ENCODE measurements around the gene CTNNBL1.

Gene CTNNBL1

DNA sequence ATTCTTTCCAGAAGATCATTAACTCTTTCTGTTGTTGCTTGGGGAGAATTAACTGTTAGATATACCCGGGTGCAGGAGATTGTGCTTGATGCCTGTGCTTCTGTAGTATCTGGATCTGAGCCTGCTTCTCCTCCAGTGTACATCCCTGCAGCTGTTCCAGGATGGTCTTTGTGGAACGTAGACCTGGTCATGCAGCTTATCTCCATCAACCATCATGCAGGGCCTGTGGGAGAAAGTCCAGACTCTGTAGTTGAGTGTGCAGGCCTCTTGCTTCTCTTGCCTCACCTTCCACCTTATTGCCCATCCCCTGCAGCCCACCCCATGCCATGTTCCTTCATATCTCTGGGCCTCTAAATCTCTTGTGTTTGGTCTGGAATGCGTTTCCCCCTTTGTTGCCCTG, 133.8 kb downstream of the CTNNBL1 start:
- TF ChIP-seq POLR2AphosphoS5 (IDR thresholded peaks at IDR 0.05; ENCODE audit: low read depth) (no peak), SPI1 (IDR thresholded peaks at IDR 0.05; ENCODE audit: borderline replicate concordance, low read depth) (no peak), GABPA (IDR thresholded peaks at IDR 0.05; ENCODE audit: low read depth) (no peak)
- TF ChIP-seq, protein P1, sequence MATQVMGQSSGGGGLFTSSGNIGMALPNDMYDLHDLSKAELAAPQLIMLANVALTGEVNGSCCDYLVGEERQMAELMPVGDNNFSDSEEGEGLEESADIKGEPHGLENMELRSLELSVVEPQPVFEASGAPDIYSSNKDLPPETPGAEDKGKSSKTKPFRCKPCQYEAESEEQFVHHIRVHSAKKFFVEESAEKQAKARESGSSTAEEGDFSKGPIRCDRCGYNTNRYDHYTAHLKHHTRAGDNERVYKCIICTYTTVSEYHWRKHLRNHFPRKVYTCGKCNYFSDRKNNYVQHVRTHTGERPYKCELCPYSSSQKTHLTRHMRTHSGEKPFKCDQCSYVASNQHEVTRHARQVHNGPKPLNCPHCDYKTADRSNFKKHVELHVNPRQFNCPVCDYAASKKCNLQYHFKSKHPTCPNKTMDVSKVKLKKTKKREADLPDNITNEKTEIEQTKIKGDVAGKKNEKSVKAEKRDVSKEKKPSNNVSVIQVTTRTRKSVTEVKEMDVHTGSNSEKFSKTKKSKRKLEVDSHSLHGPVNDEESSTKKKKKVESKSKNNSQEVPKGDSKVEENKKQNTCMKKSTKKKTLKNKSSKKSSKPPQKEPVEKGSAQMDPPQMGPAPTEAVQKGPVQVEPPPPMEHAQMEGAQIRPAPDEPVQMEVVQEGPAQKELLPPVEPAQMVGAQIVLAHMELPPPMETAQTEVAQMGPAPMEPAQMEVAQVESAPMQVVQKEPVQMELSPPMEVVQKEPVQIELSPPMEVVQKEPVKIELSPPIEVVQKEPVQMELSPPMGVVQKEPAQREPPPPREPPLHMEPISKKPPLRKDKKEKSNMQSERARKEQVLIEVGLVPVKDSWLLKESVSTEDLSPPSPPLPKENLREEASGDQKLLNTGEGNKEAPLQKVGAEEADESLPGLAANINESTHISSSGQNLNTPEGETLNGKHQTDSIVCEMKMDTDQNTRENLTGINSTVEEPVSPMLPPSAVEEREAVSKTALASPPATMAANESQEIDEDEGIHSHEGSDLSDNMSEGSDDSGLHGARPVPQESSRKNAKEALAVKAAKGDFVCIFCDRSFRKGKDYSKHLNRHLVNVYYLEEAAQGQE (IDR thresholded peaks at IDR 0.05; ENCODE audit: insufficient replicate concordance, low read depth) = no peak
- TF ChIP-seq, protein P2, sequence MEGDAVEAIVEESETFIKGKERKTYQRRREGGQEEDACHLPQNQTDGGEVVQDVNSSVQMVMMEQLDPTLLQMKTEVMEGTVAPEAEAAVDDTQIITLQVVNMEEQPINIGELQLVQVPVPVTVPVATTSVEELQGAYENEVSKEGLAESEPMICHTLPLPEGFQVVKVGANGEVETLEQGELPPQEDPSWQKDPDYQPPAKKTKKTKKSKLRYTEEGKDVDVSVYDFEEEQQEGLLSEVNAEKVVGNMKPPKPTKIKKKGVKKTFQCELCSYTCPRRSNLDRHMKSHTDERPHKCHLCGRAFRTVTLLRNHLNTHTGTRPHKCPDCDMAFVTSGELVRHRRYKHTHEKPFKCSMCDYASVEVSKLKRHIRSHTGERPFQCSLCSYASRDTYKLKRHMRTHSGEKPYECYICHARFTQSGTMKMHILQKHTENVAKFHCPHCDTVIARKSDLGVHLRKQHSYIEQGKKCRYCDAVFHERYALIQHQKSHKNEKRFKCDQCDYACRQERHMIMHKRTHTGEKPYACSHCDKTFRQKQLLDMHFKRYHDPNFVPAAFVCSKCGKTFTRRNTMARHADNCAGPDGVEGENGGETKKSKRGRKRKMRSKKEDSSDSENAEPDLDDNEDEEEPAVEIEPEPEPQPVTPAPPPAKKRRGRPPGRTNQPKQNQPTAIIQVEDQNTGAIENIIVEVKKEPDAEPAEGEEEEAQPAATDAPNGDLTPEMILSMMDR (IDR thresholded peaks at IDR 0.05; ENCODE audit: insufficient read depth, low read length) = no peak

DNA sequence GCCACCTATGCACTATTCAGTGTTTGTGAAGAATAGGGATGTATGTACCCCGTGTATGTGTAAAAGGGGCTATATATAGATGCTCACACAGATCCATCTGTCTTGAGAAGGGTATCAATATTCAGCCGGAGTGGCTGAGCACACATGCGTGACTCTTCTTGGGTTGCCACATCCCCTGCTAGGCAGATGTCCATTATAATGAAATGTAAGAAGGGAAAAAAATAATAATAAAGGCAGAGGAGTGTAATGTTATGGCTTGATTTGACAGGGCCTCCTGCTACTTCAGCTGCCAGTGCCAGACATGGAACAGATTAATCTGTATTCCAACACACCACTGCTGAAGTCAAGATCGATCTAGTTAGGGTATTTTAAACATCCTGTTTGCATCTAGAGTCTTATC, 134.9 kb downstream of the CTNNBL1 start:
- no peak overlapping the region for H3K4me3 ChIP-seq (replicated peaks; ENCODE audit: insufficient read depth, low read length)
- DNase-seq (ENCODE audit: low read depth in 1 of 2, low spot score in 1 of 2) = no peak
- no peak overlapping the region for H3K27ac ChIP-seq (replicated peaks)
- no peaks in the 10 kb centered on the region for H3K27me3 ChIP-seq (ENCODE audit: insufficient read depth, poor library complexity, severe bottlenecking)
- TF ChIP-seq GABPA (IDR thresholded peaks at IDR 0.05; ENCODE audit: low read depth) (no peak), POLR2AphosphoS5 (IDR thresholded peaks at IDR 0.05; ENCODE audit: low read depth) (no peak), SPI1 (IDR thresholded peaks at IDR 0.05; ENCODE audit: borderline replicate concordance, low read depth) (no peak)
- TF ChIP-seq, protein P1 (IDR thresholded peaks at IDR 0.05; ENCODE audit: insufficient replicate concordance, low read depth) = no peak
- TF ChIP-seq, protein P2 (IDR thresholded peaks at IDR 0.05; ENCODE audit: insufficient read depth, low read length) = no peak

More for the DNA sequence above, 133.8 kb downstream of the CTNNBL1 start:
- H3K4me3 ChIP-seq (replicated peaks; ENCODE audit: insufficient read depth, low read length) = no peak overlapping the region
- H3K27me3 ChIP-seq (ENCODE audit: insufficient read depth, poor library complexity, severe bottlenecking) = no peaks in the 10 kb centered on the region
- no peak overlapping the region for H3K27ac ChIP-seq (replicated peaks)
- DNase-seq (ENCODE audit: low read depth in 1 of 2, low spot score in 1 of 2) = no peak

DNA sequence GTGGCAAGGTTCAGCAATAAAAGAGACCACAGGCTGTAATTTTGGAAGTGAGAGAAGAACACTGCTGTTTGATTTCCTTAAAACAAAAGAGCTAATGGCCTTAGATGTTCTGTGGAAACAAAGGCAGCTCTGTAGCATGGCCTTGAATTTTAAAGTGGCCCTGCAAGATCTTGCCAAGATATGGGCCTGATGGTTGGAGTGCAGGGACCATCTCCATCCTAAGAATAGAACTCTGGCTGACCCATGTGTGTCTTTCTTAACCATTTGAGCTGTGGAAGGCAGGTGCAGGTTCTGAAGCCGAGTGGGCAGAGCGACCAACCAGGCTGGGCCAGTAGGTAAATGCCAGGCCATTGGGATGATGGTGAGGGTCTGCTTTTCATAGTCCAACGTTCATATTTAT, 135.3 kb downstream of the CTNNBL1 start:
- H3K27ac ChIP-seq (replicated peaks) = no peak overlapping the region
- H3K27me3 ChIP-seq (ENCODE audit: insufficient read depth, poor library complexity, severe bottlenecking) = no peaks in the 10 kb centered on the region
- H3K4me3 ChIP-seq (replicated peaks; ENCODE audit: insufficient read depth, low read length) = no peak overlapping the region
- no peak for DNase-seq (ENCODE audit: low read depth in 1 of 2, low spot score in 1 of 2)
- TF ChIP-seq SPI1 (IDR thresholded peaks at IDR 0.05; ENCODE audit: borderline replicate concordance, low read depth) (no peak), GABPA (IDR thresholded peaks at IDR 0.05; ENCODE audit: low read depth) (no peak), POLR2AphosphoS5 (IDR thresholded peaks at IDR 0.05; ENCODE audit: low read depth) (no peak)
- TF ChIP-seq, protein P2 (IDR thresholded peaks at IDR 0.05; ENCODE audit: insufficient read depth, low read length) = no peak
- TF ChIP-seq, protein P1 (IDR thresholded peaks at IDR 0.05; ENCODE audit: insufficient replicate concordance, low read depth) = no peak
